Epithelial cell of esophagus (primary cell): ENCODE data around the gene PPIG.
"Not testable (repeated sequence)": the region's sequence is repeated elsewhere in the genome, so short reads cannot be mapped to it uniquely, and the experiment has no call there.

Experiments used
- DNase-seq: peaks from one replicate; pipeline ENCODE4 v3.0.0; 2010; ENCODE audit warnings: low read depth
- H3K4me3 ChIP-seq: 2 replicates; pipeline ENCODE4 v1.5.1; 2011; ENCODE audit warnings: mild to moderate bottlenecking, low read length, control low read depth
- CTCF ChIP-seq: IDR thresholded peaks from 2 replicates; pipeline ENCODE4 v1.5.1; 2011; ENCODE audit warnings: low read depth, mild to moderate bottlenecking, low read length, control low read depth, inconsistent platforms; ENCODE audit not compliant: insufficient read depth; ENCODE audit errors: missing control alignments

PPIG gene

GRCh38 chr2:169573974-169574299 lies 10.2 kb upstream of the PPIG start:
- peak overlapping the region; percentile 83 for H3K4me3 ChIP-seq
- no peak for TF ChIP-seq CTCF
- DNase-seq, result no peak

GRCh38 chr2:169574539-169574938 lies 9.6 kb upstream of the PPIG start:
- H3K4me3 ChIP-seq, result not testable (repeated sequence)

GRCh38 chr2:169575264-169575663 lies 8.9 kb upstream of the PPIG start:
- H3K4me3 ChIP-seq, DNase-seq: not testable (repeated sequence)

More at GRCh38 chr2:169574539-169574938, 9.6 kb upstream of the PPIG start:
- DNase-seq, result not testable (repeated sequence)

GRCh38 chr2:169579044-169579443 lies 5.1 kb upstream of the PPIG start:
- TF ChIP-seq CTCF, result no peak
- H3K4me3 ChIP-seq, result no peak overlapping the region
- DNase-seq, result no peak

- H3K4me3 ChIP-seq, DNase-seq: not testable (repeated sequence)
Measured at GRCh38 chr2:169582552-169583266, 1.4 kb upstream of the PPIG start.

GRCh38 chr2:169583518-169583917 lies 633 bp upstream of the PPIG start:
- DNase-seq, result no peak
- no peak for TF ChIP-seq CTCF
- H3K4me3 ChIP-seq, result no peak overlapping the region

- no peak for DNase-seq
- peak overlapping the region; percentile 99 for H3K4me3 ChIP-seq
- TF ChIP-seq CTCF, result no peak
Measured at GRCh38 chr2:169585673-169586072, 1.5 kb downstream of the PPIG start.

- no peak overlapping the region for H3K4me3 ChIP-seq
- no peak for TF ChIP-seq CTCF
- no peak for DNase-seq
Measured at GRCh38 chr2:169590804-169591203, 6.7 kb downstream of the PPIG start.

GRCh38 chr2:169596546-169596945 lies 12.4 kb downstream of the PPIG start:
- H3K4me3 ChIP-seq, result not testable (repeated sequence)

More at GRCh38 chr2:169596546-169596945, 12.4 kb downstream of the PPIG start:
- DNase-seq, result not testable (repeated sequence)
